Measurements from ENCODE around the gene GTF2F2.

Gene GTF2F2, protein sequence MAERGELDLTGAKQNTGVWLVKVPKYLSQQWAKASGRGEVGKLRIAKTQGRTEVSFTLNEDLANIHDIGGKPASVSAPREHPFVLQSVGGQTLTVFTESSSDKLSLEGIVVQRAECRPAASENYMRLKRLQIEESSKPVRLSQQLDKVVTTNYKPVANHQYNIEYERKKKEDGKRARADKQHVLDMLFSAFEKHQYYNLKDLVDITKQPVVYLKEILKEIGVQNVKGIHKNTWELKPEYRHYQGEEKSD

DNA sequence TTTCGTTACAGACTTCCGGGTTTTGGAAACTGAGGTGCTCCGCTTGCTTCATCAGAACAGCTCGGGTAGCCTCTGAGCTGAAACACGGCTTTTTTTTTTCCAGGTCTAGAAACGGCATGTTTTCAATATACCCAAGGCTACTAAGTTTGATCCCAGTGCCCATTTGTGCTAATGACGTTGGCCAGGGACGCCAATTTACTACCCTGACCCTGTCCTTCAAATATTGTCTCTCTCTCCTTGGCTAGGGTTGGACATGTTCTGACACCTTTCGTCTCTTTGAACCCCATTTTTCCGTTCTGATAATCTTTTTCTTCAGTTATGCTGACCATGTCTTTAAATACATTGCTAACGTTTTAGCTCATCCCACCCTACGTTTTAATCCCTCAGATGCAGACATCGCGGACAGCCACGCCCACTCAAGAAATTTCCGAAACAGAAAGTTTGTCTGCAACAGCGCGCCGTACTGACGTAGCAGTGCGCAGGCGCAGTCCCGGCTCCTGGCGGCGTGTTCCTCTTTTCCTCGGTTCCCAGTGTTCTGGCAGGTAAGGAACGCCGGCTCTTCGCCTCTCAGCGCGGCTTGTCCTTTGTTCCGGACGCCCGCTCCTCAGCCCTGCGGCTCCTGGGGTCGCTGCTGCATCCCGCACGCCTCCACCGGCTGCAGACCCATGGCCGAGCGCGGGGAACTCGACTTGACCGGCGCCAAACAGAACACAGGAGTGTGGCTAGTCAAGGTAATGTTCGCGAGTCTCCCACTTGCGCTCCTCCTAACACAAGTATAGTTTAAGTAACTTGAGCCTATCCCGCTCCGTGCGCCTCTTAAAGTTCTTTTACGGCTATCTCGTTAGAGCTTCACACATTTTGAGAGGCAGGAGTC lies at the start of gene GTF2F2:
GTF2F2 (plus strand) TSS at position 520 of the 874 bp plus-strand sequence; CDS start at position 666, 146 bp downstream.
- peak; percentile 96 for DNase-seq (ENCODE audit: low read depth, low spot score)

DNA sequence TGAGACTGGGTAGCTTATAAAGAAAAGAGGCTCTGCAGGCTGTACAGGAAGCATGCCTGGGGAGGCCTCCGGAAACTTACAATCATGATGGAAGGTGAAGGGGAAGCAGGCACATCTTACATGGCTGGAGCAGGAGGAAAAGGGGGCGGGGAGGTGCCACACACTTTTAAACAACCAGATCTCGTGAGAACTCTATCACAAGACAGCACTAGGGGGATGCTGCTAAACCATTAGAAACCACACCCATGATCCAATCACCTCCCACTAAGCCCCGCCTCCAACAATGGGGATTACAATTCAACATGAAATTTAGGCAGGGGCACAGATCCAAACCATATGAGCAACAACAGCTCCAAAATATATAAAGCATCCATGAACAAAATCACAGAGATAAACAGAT lies 46.5 kb upstream of the GTF2F2 start:
- DNase-seq (ENCODE audit: low read depth, low spot score), result no peak

DNA sequence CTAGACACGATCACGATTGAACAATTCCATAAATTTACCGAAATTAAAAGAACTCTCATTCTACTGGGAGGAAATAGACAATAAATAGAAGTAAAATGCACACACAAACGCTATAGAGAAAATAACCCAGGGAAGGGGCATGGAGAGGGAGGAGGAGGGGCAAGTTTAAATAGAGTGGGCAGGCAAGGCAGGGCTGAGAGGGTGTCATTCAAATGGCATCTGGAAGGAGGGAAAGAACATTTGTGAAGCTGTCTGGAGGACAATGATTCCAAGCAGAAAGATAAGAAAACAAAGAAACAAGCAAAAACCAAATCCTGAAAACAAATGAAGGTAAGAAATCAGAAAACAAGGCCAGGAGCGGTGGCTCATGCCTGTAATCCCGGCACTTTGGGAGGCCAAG lies 45.6 kb upstream of the GTF2F2 start:
- no peak for DNase-seq (ENCODE audit: low read depth, low spot score)

DNA sequence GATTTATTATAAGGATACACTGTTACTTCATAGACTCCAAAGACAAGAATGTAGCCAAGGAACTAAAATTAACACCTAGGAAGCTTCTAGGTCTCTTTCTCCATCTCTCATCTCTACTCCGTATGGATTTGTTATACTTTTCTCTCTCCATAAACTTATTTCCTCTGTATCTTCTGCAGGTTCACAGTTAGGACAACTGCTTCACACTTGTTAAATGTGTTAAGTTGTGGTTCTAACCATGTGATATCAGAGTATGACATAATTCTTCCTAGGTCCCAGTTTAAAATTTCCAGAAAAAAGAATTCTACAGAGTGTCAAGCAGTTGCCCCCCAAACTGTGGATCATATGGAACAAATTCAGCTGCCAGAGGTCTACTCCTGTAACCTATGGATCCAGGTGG lies 42.3 kb upstream of the GTF2F2 start:
- no peak for DNase-seq (ENCODE audit: low read depth, low spot score)

DNA sequence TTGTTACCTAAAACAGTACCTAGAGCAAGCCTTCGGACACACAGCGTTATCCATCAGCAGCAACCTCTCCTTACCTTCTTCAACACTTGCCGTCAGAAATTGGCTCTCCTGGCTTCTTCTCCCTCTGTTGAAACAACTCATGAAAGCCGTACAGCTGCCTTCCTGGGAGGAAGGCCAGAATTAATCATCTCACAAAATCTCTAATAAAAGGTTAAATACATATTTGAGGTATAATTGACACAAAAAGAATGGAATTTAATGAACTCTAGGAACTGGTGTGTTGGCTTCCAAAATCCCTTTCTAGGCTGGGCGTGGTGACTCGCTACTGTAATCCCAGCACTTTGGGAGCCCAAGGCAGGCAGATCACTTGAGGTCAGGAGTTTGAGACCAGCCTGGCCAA lies 37.3 kb upstream of the GTF2F2 start:
- DNase-seq (ENCODE audit: low read depth, low spot score), result peak; percentile 38

DNA sequence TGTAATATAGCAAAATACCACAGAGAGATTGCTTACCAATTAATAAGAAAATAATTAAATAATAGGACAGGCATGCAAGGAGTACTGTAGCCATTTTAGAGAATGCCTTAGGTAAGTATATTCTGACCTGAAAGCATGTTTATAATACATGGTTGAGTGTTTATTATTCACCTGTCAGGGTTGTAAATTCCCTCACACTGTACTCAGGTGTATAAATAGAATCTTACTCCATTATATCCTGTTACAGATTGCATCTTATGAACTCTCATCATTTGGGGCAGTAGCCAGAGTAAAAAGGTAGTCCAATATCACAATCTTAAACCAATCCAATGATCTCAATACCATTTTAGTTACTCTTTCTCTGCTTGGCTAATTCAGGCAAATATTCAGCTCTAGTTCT lies 35.8 kb upstream of the GTF2F2 start:
- DNase-seq (ENCODE audit: low read depth, low spot score), result no peak

DNA sequence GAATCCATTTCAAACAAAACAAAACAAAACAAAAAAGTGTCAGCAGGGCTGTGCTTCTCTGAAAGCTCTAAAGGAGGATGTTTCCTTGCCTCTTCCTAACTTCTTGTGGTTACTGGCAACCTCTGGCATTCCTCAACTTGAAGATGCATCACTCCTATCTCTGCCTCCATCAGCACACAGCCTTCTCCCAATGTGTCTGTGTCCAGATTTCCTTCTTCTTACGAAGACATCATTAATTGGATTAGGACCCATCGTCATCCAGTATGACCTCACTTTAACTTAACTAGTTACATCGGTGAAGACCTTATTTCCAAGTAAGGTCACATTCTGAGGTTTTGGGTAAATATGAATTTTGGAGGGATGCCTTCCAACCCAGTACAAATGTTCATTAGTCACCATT lies 33.8 kb upstream of the GTF2F2 start:
- DNase-seq (ENCODE audit: low read depth, low spot score), result no peak

DNA sequence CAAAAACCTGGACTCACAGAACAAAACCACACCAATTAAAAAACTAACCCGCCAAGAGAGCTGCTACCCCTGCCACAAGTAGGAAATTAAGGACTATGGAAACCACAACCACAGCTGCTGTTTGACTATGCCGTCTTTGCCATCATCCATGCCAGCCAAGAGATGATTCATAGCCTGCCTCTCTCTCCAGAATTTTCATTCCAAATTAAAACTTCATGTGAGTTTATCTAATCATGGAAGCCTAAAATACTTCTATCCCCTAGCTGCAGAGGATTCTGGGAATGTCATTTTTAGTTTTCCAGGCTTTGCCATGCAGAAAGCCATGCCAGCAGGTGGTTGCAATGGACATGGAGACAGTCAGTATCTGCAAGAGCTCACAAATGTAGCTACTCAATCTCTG lies 27.6 kb upstream of the GTF2F2 start:
- DNase-seq (ENCODE audit: low read depth, low spot score), result peak; percentile 82

DNA sequence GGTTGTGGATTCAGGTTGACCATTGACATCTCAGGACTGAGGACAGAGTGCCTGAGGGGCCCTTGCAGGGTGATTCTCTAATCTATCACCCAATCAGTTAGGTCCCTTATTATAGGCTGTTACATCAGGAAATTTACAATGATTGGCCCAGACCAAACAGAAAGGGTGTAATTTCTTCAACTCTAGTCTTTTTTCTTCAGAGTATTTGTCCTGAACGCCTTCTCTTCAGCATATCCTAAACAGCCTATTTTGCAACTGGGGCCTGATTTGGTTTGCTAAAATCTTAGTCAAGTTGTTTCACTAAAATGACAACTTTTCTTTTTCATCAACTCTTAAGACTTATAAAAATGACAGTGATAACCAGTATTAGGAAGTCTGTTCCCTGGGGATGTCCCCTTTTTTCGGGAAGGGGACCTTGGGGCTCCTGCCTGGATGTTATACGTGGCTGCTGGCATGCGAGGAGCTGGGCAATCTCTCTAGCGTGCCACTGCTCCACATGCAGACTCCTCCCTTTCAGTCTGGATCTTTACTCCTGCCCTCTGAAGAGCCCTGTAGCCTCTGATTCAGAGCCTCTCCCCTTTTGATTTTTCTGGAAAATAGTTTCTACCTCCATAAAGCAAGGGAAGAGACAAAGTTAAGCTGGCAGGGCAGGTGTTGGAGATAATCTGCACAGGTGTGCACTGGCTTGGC lies 19.6 kb upstream of the GTF2F2 start:
- DNase-seq (ENCODE audit: low read depth, low spot score), result no peak

DNA sequence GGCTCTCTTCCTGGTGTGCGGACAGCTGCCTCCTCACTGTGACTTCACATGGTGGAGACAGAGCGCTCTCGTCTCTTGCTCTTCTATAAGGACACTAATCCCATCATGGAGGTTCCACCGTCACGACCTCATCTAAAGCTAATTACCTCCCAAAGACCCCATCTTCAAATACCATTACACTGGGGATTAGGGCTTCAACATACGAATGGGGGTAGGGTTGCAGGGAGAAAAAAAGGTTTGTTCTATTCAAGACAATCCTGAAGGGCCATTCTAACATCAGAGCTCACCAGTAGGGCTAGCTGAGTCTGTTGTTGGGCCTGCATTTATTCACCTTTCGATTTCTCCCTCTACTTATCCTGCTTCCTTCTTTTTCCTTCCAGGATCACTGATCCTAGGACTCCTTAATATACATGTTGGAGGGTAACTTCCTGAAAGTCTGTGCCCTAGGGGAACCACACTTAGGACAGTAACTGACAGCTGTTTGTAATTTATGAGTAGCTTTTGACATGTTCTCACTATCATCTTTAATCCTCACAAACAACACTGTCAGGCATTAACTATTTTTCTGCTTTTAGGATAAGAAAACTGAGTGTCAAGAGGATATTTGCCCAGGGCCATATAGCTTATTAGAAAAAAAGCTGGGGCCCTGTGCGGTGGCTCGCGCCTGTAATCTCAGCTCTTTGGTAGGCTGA lies 18.8 kb upstream of the GTF2F2 start:
- DNase-seq (ENCODE audit: low read depth, low spot score), result no peak

DNA sequence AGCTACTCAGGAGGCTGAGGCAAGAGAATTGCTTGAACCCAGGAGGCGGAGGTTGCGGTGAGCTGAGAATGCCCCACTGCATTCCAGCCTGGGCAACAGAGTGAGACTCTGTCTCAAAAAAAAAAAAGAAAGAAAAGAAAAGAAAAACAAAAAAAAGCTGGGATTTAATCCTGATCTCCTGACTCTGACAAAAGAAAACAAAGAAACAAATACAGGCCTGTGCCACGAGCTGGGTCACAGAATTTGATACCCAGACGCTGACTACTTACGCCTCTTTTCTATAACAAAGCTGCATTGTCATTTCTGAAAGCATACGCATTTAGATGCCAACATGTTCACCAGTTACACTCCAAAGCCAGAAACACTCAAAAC lies 18.2 kb upstream of the GTF2F2 start:
- peak; percentile 64 for DNase-seq (ENCODE audit: low read depth, low spot score)

DNA sequence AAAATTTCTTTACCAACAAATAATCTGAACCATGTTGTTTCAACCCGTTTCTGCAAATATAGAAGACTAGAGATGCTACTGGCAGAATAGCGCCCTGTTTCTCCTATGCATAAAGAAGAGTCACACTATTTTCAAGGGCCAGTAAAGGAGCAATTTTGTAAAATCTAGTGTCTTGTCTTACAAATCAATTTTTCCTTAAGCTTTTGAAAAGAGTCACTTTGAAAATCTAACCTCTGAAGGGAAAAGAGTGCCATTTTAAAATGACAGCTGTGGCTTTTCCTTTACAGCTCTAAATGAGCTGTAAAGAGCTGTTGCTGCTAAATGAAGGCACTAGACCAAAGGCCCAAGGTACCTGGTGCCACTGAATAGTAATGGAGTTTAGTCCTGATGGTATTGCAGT lies 16.9 kb upstream of the GTF2F2 start:
- DNase-seq (ENCODE audit: low read depth, low spot score), result no peak

DNA sequence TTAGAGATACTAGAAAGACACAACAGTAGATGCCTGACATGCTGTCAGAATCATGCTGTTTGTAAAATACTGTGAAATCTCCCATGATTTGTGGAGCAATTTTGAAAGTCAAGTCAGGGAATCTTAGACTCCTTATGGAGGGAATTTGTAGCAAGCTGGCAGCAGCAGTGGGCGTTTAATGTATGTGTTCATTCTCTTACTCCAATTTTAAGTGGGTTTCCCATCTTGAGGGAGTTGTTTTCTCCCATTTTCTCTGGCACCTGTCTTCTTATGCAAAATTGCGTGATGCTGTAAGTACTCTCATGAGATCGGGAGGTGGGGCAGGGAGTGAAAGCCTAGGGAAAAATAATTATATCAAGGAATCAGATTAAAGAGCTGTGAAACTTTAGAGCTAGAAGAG lies 16.0 kb upstream of the GTF2F2 start:
- DNase-seq (ENCODE audit: low read depth, low spot score), result no peak

DNA sequence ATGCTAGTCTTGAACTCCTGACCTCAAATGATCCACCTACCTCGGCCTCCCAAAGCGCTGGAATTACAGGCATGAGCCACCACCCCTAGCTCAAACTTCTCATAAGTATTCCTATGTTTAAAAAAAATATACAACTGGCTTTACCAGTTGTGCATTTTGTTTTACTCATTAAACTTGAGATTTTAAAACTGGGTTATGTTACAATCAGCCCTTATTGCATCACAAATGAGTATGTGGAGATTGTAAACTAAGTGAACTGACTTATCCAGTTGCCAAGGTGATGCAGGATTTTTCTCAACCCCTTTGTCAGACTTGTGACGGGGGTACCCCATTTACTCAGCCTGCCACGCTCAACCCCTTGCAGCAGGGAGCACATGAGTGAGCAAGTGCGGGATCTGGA lies 14.4 kb upstream of the GTF2F2 start:
- DNase-seq (ENCODE audit: low read depth, low spot score), result no peak

DNA sequence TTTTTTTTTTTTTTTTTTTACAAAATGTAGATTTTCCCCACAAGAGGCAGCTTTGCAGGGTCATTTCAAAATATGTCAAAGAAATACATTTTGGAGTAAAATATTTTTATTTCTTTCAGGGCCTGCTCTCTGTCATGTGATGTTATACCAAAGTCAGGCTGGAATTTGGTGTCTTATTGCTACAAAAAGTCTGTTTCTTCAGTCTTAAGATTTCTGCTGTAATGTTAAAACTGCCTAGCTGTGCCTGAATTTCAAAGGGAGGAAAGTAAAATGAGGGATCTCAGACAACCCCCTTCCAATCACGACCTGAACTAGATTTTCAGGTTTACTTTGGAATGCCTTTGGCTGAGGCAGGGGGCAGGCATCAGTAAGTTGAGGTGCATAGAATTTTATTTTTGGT lies 12.8 kb upstream of the GTF2F2 start:
- no peak for DNase-seq (ENCODE audit: low read depth, low spot score)

DNA sequence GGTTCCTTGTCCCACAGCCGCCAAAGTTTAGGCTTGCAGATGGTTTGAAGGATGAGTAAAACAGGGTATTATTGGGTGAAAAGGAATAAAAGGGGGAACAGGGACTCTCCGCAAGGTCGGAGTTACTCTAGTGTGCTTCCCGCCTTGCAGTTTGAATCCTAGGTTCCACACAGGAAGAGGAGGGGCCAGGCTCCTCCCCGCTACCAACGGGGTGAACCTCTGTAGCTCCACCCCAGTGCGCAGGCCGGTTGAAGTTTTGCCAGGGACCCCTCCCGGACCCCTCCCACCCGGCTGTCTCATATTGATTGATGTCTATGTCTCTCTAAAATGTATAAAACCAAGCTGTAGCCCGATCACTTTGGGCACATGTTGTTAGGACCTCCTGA lies 11.6 kb upstream of the GTF2F2 start:
- DNase-seq (ENCODE audit: low read depth, low spot score), result no peak

DNA sequence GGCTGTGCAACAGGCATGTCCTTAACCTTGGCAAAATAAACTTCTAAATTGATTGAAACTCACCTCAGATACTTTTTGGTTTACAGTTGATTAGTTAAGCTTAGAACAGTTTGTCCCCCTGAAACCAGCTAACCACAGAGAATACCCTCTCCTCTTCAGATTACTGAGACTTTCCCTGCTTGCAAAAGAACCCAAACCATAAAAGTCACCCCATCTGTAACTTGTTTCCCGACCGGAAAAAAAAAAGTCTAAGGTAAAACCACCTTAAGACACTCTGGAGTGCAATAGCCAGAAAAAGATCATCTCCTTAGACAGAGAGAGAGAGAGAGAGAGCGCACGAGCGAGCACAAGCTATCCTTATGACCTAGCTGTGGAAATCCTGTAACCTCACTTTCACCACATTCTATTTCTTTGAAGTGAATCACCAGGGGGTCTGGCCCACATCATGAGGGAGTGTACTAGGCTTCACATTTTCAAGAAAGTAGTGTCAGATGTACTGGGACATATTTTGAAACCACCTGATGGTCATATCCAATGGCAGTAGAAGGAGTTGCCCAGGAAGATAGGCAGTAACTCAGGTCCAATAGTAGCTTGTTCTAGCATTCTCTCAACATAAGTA lies 11.1 kb upstream of the GTF2F2 start:
- DNase-seq (ENCODE audit: low read depth, low spot score), result peak; percentile 76

DNA sequence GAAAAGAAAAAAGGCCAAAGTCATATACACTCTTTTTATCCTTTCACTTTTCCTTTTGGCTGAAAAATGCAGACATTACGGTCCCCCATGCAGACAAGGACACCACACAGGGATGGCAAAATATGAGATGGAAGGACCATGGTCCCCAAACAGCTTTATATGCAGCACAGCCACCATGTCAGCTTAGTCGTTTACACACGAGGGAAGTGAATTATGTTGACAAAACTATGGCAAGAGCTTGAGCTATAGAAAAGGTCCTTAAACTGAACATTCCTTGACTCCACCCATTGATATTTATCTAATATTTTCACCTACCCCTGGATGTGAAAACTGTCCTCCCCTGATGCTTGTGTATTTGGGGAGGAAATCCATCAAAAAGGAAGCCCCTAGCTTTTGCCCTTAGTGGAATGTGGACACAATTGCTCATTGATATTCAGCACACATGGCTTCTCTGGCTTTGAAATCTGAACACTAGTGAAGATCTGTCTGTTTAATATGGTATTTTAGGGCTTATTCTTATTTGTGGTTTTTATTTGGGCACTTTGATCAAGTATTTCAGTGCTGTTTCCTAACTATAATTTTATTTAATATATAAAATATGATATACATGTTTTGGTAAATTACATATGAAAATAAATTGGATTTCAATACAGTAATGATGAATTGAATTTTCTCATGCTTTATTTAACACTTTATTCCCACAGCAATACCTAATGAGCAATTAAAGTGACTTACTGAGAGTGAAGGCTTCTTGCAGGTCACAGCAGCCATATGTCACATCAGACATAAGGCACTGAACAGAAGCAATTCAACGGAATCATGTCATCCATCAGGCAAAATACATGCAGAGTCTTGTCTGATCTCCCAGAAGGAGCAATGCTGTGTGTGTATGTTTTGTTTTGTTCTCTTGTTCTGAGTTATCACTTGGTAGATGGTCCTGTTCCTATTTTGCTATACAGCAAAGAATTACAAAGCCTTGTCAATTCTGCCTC lies 6.8 kb upstream of the GTF2F2 start:
- no peak for DNase-seq (ENCODE audit: low read depth, low spot score)

DNA sequence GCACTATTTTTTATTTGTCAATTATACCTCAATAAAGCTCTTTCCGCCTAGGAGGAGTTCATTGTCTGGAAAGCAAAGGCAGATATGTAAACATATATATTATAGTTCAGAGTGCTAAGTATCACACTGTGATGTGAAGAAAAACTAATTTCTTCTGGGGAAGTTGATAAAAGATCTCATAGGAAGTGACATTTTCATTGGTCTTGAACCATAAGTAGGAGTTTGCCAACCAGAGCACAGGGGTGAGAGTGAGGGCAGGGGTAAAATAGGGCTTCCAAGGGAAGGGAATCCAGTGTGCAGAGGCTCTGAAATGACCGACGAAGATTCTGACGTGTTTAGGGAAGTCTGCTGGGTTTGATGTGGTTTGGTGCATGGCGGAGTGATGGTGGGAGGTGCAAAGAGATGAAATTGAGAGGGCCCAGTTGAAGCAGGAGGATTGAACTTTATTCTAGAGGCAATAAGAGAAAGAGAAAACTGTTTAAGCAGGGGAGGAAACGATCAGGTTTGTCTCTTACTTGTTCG lies 780 bp upstream of the GTF2F2 start:
- DNase-seq (ENCODE audit: low read depth, low spot score), result peak; percentile 80

Measured in astrocyte of the hippocampus (primary cell).